GM18498 (cell line): ENCODE results near the gene PILRB.
"Not testable (repeated sequence)": the region's sequence is repeated elsewhere in the genome, so short reads cannot be mapped to it uniquely, and the experiment has no call there.

Experiments used
- ATAC-seq: cut with Tn5 transposase; IDR thresholded peaks from one replicate; pipeline ENCODE4 v1.9.1; 2021; ENCODE audit warnings: mild to moderate bottlenecking, moderate library complexity; ENCODE audit not compliant: unreplicated experiment

PILRB gene

GRCh38 chr7:100373870-100374598 is 16.1 kb downstream of the PILRB start:
- ATAC-seq, result not testable (repeated sequence)

GRCh38 chr7:100374601-100375000 is 16.7 kb downstream of the PILRB start:
- no peak for ATAC-seq

- ATAC-seq, result no peak
These were observed 18.1 kb downstream of the PILRB start for GRCh38 chr7:100376066-100376465.

GRCh38 chr7:100378114-100378755 is 20.3 kb downstream of the PILRB start:
- no peak for ATAC-seq

- no peak for ATAC-seq
These were observed 22.3 kb downstream of the PILRB start for GRCh38 chr7:100380196-100380595.

GRCh38 chr7:100381531-100382233 is 23.8 kb downstream of the PILRB start:
- not testable (repeated sequence) for ATAC-seq

- not testable (repeated sequence) for ATAC-seq
These were observed 24.4 kb downstream of the PILRB start for GRCh38 chr7:100382234-100382853.

- ATAC-seq, result no peak
These were observed 26.8 kb downstream of the PILRB start for GRCh38 chr7:100384628-100385294.

GRCh38 chr7:100386940-100387339 is 29.0 kb downstream of the PILRB start:
- ATAC-seq, result no peak

GRCh38 chr7:100387695-100388094 is 29.8 kb downstream of the PILRB start:
- no peak for ATAC-seq

- no peak for ATAC-seq
These were observed 31.6 kb downstream of the PILRB start for GRCh38 chr7:100389437-100390088.

GRCh38 chr7:100390286-100391009 is 32.5 kb downstream of the PILRB start:
- ATAC-seq, result no peak

- ATAC-seq, result no peak
These were observed 35.5 kb downstream of the PILRB start for GRCh38 chr7:100393233-100393905.

- ATAC-seq, result no peak
These were observed 36.2 kb downstream of the PILRB start for GRCh38 chr7:100394077-100394476.

- peak; percentile 86 for ATAC-seq
These were observed 38.6 kb downstream of the PILRB start for GRCh38 chr7:100396421-100396982.

GRCh38 chr7:100397315-100398081 is 39.6 kb downstream of the PILRB start:
- ATAC-seq, result no peak

- ATAC-seq, result no peak
These were observed 40.3 kb downstream of the PILRB start for GRCh38 chr7:100398239-100398638.

- no peak for ATAC-seq
These were observed 42.1 kb downstream of the PILRB start for GRCh38 chr7:100400041-100400440.
